ENCODE data around the gene TSKU. TPM values are rescaled to one million over a fixed set of nuclear protein-coding genes. Genes with fewer than 3 reads are reported as not detected.

Gene TSKU
- total RNA-seq, 2 donors from 2014 or later: 32.7 to 51.7 TPM

DNA sequence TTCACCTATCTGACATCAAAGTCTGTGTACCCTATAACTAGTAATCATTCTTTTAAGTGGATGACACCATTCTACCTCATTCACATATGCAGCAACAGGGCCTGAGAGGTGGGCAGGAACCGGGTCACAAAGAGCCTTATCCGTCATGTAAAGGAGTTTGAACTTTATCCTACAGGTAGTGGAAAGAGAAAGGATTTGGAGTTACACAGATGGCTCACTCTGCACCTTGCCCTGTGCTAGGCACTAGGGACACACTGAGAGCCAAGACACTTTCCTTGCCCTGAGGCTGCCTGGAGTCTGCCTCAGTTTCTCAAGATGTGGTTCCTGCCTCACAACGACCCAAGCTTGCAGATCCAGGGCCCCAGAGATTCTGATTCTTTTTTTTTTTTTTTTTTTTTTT, 63.3 kb downstream of the TSKU start:
- H3K9me3 ChIP-seq: no peaks in the 10 kb centered on the region
- no peak for TF ChIP-seq POLR2A (IDR thresholded peaks at IDR 0.05)
- TF ChIP-seq, protein P1, sequence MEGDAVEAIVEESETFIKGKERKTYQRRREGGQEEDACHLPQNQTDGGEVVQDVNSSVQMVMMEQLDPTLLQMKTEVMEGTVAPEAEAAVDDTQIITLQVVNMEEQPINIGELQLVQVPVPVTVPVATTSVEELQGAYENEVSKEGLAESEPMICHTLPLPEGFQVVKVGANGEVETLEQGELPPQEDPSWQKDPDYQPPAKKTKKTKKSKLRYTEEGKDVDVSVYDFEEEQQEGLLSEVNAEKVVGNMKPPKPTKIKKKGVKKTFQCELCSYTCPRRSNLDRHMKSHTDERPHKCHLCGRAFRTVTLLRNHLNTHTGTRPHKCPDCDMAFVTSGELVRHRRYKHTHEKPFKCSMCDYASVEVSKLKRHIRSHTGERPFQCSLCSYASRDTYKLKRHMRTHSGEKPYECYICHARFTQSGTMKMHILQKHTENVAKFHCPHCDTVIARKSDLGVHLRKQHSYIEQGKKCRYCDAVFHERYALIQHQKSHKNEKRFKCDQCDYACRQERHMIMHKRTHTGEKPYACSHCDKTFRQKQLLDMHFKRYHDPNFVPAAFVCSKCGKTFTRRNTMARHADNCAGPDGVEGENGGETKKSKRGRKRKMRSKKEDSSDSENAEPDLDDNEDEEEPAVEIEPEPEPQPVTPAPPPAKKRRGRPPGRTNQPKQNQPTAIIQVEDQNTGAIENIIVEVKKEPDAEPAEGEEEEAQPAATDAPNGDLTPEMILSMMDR (IDR thresholded peaks at IDR 0.05): no peak
- intact Hi-C loops (cut with DNase I): no loop called here
- 81 to 83% methylated on average over 3 of the region's 3 CpGs for WGBS, 2 donors
- no peaks in the 10 kb centered on the region for H3K36me3 ChIP-seq (replicated peaks in 1 of 2; ENCODE audit: insufficient read depth in 1 of 2, low read depth in 2 of 2)
- no peak overlapping the region for H3K4me3 ChIP-seq
- no peak overlapping the region for H3K27ac ChIP-seq
- H3K27me3 ChIP-seq: no peaks in the 10 kb centered on the region
- DNase-seq (no peak), ATAC-seq (no peak)
- H3K4me1 ChIP-seq: no peaks in the 10 kb centered on the region

Other genes with a start within 250 kb of the TSKU start
- gene LRRC32, start 112.6 kb upstream of the TSKU start, total RNA-seq: 10 to 100 TPM in 1 of 2 donors, 1 to 10 TPM in 1; 9.1 to 17.8 TPM
- 1 to 10 TPM; 4.6 to 5.2 TPM for gene ACER3, start 77.6 kb downstream of the TSKU start, total RNA-seq